Medulla oblongata (tissue), 1 donor: ENCODE data around the gene PRPF40A.

Experiments used
- DNase-seq: peaks from one replicate; pipeline ENCODE4 v3.0.0-alpha.2; 2015; ENCODE audit errors: extremely low spot score

Gene PRPF40A

DNA sequence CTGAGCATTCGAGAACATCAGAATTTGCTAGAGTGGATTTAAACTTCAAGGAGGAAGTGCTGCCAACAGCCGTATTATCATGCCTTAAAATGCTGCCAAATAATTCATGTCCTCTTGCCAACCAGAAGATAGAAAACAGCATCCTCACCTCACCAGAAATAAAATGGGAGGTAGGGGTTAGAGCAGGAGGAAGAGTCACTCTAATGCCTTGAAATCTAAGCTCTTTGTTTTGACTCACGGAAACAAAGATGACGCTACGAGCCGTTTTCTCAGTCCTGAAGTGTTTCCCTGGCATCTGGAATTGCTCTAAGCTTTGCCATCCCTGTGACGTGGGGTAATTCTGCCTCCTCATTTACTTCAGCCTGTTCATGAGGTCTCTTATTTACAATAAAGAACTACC, 97.1 kb downstream of the PRPF40A start:
- DNase-seq, result no peak

DNA sequence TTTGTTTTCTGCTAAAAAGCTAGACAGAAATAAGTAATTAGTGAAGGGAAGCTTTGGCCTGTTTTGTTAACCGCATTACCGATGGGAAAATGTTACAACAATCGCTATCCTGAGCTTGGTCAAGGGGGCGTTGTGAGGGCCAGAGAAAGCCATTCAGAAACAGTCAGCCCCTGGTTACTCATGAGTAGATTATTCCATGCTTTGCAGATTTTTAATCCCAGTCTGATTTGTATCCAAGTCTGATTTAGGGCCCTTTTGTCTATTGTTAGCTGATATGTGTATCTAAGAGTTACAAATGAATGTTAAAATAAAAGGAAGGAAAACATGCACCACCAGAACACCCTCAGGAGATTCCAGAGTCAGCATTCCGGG, 99.1 kb downstream of the PRPF40A start:
- no peak for DNase-seq

DNA sequence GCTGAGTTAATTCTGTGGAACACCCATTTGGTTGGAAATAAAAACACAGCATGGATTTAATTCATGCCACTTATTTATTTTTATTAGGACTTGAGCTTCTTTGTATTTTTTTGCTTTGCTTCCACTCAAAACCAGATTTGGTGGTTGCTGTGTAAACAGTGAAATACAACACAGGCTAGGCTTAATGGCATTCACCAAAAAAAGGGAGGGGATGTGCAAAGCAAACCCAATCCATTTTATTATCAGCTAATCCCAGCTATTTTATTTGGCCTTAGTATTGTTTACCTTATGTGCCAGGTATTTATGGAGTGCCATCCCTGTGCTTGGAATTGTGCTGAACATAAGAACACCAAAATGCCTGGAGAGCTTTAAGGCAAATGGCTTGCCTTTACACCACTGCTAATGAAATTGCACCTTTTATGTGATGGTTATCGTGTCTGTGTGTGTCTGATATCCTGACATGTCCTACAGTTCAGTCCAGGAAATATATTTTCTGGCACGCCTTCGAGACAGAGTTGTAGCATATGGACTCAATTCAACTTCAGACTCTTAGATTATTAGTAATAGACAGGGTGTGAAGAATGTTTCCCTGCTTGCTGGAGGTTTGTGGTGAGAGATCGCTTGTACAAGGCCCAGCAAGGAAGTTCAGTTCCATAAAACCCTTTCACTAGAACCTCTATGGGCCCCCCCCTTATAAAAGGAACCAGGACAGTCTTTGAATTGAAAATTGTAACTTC, 99.6 kb downstream of the PRPF40A start:
- no peak for DNase-seq

DNA sequence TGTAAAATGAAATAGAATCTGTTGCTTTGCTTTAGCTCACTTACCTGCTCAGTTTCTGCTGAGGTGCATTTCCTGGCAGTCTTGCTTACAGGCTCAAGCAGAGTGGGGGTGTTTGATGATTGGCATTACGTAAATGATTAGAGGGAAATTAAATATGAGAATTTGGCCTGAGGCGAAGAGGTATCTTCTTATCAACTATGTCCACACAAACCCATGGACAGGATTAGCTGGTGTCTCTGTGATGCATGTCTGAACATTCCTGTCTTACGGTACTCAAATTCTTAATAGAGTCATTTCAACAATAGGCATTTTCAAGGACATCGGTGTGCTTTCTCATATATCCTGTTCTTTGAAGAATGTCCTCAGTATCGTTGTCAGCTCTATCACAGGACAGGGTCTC, 102.1 kb downstream of the PRPF40A start:
- no peak for DNase-seq

DNA sequence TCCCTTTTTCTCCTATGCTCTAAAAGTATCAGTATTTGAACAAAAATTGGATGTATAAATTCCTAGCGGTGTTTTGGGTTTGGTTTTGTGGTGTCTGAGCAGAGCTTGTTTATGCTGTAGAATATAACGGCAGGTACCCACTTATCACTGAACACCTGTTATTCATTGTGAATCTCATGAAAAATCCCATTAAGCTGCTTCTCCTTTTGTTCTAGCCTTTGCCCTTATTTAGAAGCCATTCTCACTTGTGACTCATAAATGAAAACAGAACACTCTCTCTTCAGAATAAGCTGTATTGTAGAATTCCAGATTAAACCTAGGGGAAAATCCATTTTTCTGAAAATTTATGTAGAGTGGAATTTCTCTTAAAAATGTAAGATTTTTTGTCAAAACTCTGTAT, 104.0 kb downstream of the PRPF40A start:
- no peak for DNase-seq

DNA sequence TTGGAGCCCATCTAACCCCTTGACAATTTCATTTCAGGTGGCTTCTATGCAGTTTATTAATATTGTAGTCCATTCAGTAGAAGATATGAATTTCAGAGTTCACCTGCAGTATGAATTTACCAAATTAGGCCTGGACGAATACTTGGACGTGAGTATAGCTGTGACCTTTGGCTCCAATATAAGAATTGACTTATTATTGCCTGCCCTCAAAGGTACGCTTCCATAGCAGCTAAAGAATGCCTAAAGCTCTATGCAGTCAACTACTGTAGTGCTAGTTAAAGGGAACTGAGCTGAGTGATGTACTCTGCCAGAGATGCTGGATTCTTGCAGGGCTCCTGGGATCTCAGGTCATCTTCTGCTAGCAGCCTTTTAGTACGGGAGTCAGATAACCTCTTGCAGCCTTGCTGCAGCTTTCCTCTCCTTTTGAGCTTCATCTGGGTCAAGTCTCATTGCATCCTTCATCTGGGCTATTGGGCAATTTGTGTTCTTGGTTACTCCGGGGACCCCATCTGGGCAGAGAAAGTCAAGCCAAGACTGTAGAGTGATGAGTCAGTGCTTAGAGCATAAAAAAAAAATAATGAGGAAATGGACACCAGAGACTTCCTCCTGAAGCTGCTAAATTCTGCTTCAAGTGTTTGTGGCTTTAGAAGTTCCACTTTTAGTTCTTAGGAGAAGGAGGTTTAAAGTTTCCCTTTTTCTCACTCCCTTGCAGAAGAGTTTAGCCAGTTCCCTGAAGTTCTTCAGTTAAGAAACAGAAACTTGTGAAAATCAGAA, 105.6 kb downstream of the PRPF40A start:
- DNase-seq, result peak; percentile 87

DNA sequence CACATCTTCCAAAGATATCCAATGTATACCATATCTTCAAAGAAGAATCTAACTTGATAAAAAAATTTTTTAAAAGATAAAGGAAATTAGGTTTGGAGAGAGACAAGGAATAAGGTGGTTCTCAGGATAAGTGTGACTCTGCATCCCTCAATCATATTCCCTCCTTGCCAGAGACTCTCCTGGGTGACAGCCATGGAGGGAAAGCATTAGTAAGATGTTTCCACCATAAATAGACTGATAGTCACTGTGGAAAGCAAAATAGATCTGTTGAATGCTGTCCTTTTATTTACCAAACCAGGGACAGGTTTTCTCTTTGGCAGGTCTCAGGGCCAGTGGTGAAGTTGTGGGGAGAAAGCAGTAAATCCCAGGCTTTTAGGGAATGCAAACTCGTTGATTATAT, 107.6 kb downstream of the PRPF40A start:
- DNase-seq, result no peak

DNA sequence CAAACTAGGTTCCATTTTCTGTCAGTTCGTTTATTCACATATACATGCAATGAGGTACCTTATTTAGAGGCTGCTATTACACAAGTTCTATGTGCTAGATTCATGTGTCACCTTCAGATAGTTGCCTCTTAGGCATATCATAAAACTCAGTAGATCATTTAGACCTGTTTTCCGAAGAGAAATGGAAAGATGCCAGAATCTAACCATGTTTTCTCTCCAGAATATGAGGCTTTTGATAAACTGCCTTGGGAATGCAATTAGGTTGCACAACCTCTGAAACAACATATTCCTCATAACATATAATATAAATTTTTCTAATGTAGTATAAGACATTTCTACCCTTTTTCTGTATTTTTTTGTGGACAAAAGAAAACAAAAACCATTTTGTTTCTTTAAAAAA, 108.1 kb downstream of the PRPF40A start:
- DNase-seq, result no peak

DNA sequence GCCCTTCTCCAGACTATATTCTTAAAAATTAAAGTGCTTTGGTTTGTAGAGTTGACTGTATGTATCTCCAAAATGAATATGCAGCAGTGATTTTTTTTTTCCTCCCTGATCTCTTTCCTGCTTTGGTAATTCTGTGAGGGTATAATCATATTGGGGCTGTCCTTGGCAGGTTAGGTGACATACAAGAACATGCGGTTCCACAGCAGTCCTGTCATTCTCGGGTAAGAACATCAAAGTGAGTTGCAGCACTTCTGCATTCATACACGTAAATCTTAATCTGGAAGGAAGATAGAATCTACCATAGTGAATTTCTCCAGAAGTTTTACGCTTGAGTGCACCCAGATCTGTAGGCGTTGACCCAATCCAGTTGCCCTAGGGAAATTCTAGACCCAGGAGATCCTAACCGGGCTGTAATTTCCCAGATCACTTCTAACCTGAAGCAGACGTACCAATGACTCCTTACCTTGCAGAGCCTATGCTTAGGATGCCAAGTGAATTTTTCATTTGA, 109.4 kb downstream of the PRPF40A start:
- DNase-seq, result no peak

DNA sequence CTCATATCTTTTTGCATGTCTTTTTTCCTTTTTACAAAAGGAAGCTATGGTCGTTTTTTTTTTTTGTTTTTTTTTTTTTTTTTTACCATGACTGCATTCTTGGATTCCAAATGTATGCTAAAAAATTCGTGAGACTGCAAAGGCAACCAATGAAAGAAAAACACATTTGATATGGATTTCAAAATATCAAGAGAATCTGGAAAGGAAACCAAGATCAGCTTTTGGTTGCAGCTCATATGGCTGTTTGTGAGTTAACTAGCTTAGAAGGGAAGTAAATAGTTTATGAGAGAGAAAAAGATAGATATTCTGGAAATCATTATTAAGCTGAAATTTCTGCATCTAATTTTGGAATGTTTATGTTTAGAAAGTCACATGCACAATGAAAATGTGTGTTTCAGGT, 110.3 kb downstream of the PRPF40A start:
- no peak for DNase-seq

DNA sequence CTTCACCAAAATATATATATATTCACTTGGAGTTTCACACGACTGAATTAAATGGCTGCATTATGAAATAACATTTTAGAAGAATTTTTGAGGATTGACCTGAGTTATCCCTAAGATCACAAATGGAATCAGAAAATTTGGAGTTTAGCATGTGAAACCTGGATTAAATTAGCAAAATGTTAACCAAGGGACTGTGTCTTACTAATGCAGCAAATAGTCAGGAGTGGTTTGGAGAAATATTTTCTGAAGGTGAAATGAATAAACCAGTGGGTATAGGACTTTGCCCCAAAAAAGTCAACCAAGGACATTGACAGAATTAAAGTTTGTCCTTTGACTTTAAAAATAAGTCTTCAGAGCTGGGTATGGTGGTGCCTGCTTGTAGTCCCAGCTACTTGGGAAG, 111.2 kb downstream of the PRPF40A start:
- no peak for DNase-seq

DNA sequence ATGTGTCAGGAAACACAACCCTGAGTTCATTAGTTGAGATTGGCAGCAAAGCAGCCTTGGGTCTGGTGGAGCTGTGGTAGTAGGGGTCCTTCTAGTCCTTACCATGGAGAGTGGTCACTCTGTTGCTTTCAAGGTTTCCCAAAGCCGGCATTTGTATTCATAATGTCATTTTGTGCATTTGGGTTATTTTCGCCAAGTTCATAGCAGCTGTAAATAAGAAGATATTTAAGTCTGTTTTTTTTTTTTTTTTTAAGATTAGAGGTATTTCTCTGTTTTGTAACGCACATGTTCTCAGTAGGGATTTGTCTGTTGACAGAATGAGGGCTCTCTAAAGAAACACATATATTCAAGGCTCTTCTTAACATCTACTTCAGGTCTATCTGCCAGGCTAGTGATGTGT, 114.1 kb downstream of the PRPF40A start:
- no peak for DNase-seq

DNA sequence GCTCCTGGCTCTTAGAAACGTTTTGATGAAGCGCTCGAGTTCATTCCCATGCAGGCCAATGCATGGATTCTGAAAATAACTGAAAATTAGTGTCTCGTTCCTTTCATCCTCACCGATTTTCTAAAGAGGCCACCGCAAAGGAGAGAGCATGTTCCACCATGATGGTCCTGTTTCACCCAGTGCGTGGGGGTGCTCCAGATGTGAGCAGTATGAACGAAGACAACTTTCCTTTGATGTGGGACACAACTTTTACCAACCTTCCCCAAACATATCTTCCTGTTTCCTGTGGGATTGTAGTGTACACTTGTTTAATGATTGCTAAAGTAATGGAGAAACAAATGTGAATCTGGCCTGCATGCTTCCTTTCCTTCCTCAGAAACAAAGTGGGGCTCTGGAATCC, 114.5 kb downstream of the PRPF40A start:
- no peak for DNase-seq
